Heart left ventricle (tissue), 16 donors: Measurements from ENCODE around the gene SLIT3. TPM values are rescaled to one million over a fixed set of nuclear protein-coding genes. Genes with fewer than 3 reads are reported as not detected.

ENCODE experiments used
- ATAC-seq, 4 donors: fragments of 200-7000 bp; cut with Tn5 transposase; one replicate each; pipeline ENCODE4 v1.9.1; 2020 to 2022; ENCODE audit warnings: moderate library complexity in 4 of 4, mild to moderate bottlenecking in 3 of 4, moderate number of reproducible peaks in 1 of 4
- DNase-seq, 5 donors: peaks; one replicate each; pipeline ENCODE4 v3.0.0-alpha.2; 2020
- H3K27ac ChIP-seq, 12 donors: fragments of 200-600 bp; sonication (generic) in 4 of 12; one replicate each; pipeline versions ENCODE4 v1.5.0 to v1.8.0; 2016 to 2022; ENCODE audit warnings: mild to moderate bottlenecking in 2 of 12
- H3K27me3 ChIP-seq, 9 donors: fragments of 200-600 bp; sonication (generic) in 2 of 9; one replicate each; pipeline versions ENCODE4 v1.5.1 to v1.8.0; 2016 to 2022; ENCODE audit warnings: mild to moderate bottlenecking in 3 of 9
- H3K36me3 ChIP-seq, 9 donors: fragments of 200-600 bp; sonication (generic) in 2 of 9; one replicate each; pipeline versions ENCODE4 v1.5.0 to v1.8.0; 2018 to 2022; ENCODE audit warnings: mild to moderate bottlenecking in 2 of 9
- H3K4me1 ChIP-seq, 12 donors: fragments of 200-600 bp; sonication (generic) in 4 of 12; one replicate each; pipeline versions ENCODE4 v1.5.0 to v1.8.0; 2016 to 2022; ENCODE audit warnings: mild to moderate bottlenecking in 3 of 12
- H3K4me3 ChIP-seq, 12 donors: fragments of 200-600 bp; sonication (generic) in 4 of 12; one replicate each; pipeline versions ENCODE4 v1.5.0 to v1.8.0; 2017 to 2022; ENCODE audit warnings: mild to moderate bottlenecking in 9 of 12, moderate library complexity in 4 of 12
- H3K9me3 ChIP-seq, 12 donors: fragments of 200-600 bp; sonication (generic) in 4 of 12; one replicate each; pipeline versions ENCODE4 v1.5.0 to v1.8.0; 2016 to 2022; ENCODE audit warnings: mild to moderate bottlenecking in 1 of 12
- CTCF ChIP-seq, 12 donors: fragments of 200-600 bp; sonication (generic) in 4 of 12; IDR thresholded peaks; one replicate each; pipeline versions ENCODE4 v1.5.0 to v1.8.0; 2018 to 2022; ENCODE audit warnings: antibody characterized with exemption in 12 of 12, mild to moderate bottlenecking in 5 of 12
- POLR2A ChIP-seq, 2 donors: fragments of 450-650 bp; IDR thresholded peaks; one replicate each; pipeline ENCODE4 v1.6.1; 2017; ENCODE audit warnings: antibody characterized with exemption in 2 of 2, mild to moderate bottlenecking in 2 of 2, moderate library complexity in 2 of 2
- WGBS, 4 donors: extraction: QIAGEN DNeasy Blood & Tissue Kit in 2 of 4; methylation state at CpG; one replicate each; pipeline versions ENCODE4 v1.1.5 to v1.1.7; 2013 to 2018; 5-methylcytosine and 5-hydroxymethylcytosine counted together
- intact Hi-C, 10 donors: fragments of 100-400 bp; cut with DNase I; formaldehyde crosslinking; loops; one replicate each; pipeline versions ENCODE4 v1.11.1 to v1.14.2; 2022
- polyA plus RNA-seq, 2 donors: library from polyadenylated mRNA; stranded (reverse); fragments of 200-250 nt; gene quantifications; one replicate each; pipeline ENCODE4 v1.2.3, GENCODE V29; 2013
- total RNA-seq, 9 donors: library from RNA; depleted of rRNA in 2 of 9; stranded (reverse); fragments of >200 nt in 2 of 9; fragmentation: NEBNext Ultra II Directional in 3 of 9; extraction: Animal tissue kit (Norgen Biotek cat#: 25700) in 3 of 9; gene quantifications; one replicate each; pipeline versions ENCODE4 v1.1.0 to v1.2.4, GENCODE V29; 2016 to 2023
- donor health status: ischemic (EF 13 %, LVEDD 7.1; RV severe dilation, severe dysfunction).
- donor health status: healthy with polysubstance abuse.
- donor health status: DM: no; HTN: yes; CAD: no.
- donor health status: DM: no; HTN: no; CAD: no.
- donor health status: ischemic (EF 25% LVEDD 6.9; RV normal size, moderate dysfunction).
- donor health status: ischemic (EF 25% LVEDD 5.7; RV mildly dilated, moderate dysfunction).
- donor health status: healthy.
- donor health status: DM: yes; HTN: yes; CAD: no.
- donor health status: ischemic (EF 35%, LVEDD 5.7; RV mildly dilated, moderate dysfunction).
- donor health status: nonischemic (EF 11% LVEDD 7.7; RV severe dilation, severe dysfunction).
- donor health status: DM: yes; HTN: yes; CAD: no.
- donor health status: PGD.
- donor health status: ischemic (EF 29% LVEDD 5.4; RV normal size, mild dysfunction).
- donor health status: nonischemic (EF 23%, LVEDD 6.1; RV moderate dilation, normal function).

SLIT3 gene
- total and polyA plus RNA-seq, 11 donors = 2.3 to 40.3 (median 14.4) TPM

- Histone ChIP-seq H3K36me3 (no peaks in the 10 kb centered on the region), H3K4me1 (no peaks in the 10 kb centered on the region), H3K27ac (no peak overlapping the region), H3K4me3 (no peak overlapping the region), H3K27me3 (peaks cover 0 to 3% (median 0%) of the 10 kb centered on the region in 9 donors), H3K9me3 (peaks cover 0 to 8% (median 0%) of the 10 kb centered on the region in 12 donors)
- intact Hi-C loops = no loop called here
- TF ChIP-seq CTCF (IDR thresholded peaks at IDR 0.05) (no peak), POLR2A (IDR thresholded peaks at IDR 0.05) (no peak)
- DNase-seq = no peak
- no peak for ATAC-seq
- WGBS, 4 donors = 74 to 80% (median 77%) methylated on average over 6 of the region's 6 CpGs
These were observed 261.3 kb downstream of the SLIT3 start for GRCh38 chr5:169039592-169039991.

GRCh38 chr5:169037466-169037865 is 263.5 kb downstream of the SLIT3 start:
- Histone ChIP-seq H3K27ac (no peak overlapping the region), H3K9me3 (peaks cover 0 to 8% (median 0%) of the 10 kb centered on the region in 12 donors), H3K36me3 (no peaks in the 10 kb centered on the region), H3K27me3 (peaks cover 0 to 3% (median 0%) of the 10 kb centered on the region in 9 donors), H3K4me1 (no peaks in the 10 kb centered on the region), H3K4me3 (no peak overlapping the region)
- TF ChIP-seq CTCF (IDR thresholded peaks at IDR 0.05) (no peak), POLR2A (IDR thresholded peaks at IDR 0.05) (no peak)
- ATAC-seq (no peak), DNase-seq (no peak)
- 77 to 88% (median 83%) methylated on average over 16 of the region's 16 CpGs for WGBS, 4 donors
- intact Hi-C loops = no loop called here

GRCh38 chr5:169036079-169036805 is 264.7 kb downstream of the SLIT3 start:
- ATAC-seq = no peak
- H3K9me3 ChIP-seq = peaks cover 0 to 8% (median 0%) of the 10 kb centered on the region in 12 donors
- H3K27ac ChIP-seq = no peak overlapping the region
- no peak overlapping the region for H3K4me3 ChIP-seq
- no peak for DNase-seq
- H3K27me3 ChIP-seq = peaks cover 0 to 3% (median 0%) of the 10 kb centered on the region in 9 donors
- H3K36me3 ChIP-seq = no peaks in the 10 kb centered on the region
- 78 to 86% (median 84%) methylated on average over 12 of the region's 12 CpGs for WGBS, 4 donors
- intact Hi-C loops = no loop called here
- no peaks in the 10 kb centered on the region for H3K4me1 ChIP-seq
- no peak for TF ChIP-seq POLR2A (IDR thresholded peaks at IDR 0.05)
- no peak for TF ChIP-seq CTCF (IDR thresholded peaks at IDR 0.05)

GRCh38 chr5:169029661-169030274 is 271.2 kb downstream of the SLIT3 start:
- Histone ChIP-seq H3K36me3 (no peaks in the 10 kb centered on the region), H3K4me3 (no peak overlapping the region), H3K4me1 (peaks cover 0 to under 1% (median 0%) of the 10 kb centered on the region in 12 donors), H3K27ac (no peak overlapping the region), H3K9me3 (peaks cover 0 to 8% (median 0%) of the 10 kb centered on the region in 12 donors), H3K27me3 (no peaks in the 10 kb centered on the region)
- no peak for TF ChIP-seq POLR2A (IDR thresholded peaks at IDR 0.05)
- TF ChIP-seq CTCF (IDR thresholded peaks at IDR 0.05) = no peak
- ATAC-seq = no peak
- WGBS, 4 donors = 43 to 51% (median 46%) methylated on average over 1 of the region's 1 CpG
- DNase-seq = no peak
- intact Hi-C loops = no loop called here
